Measurements from ENCODE around the gene ZEB1. TPM values are rescaled to one million over a fixed set of nuclear protein-coding genes. Genes with fewer than 3 reads are reported as not detected.

Gene ZEB1
- total RNA-seq, 1 experiment from 2014 or later = 1.4 TPM

DNA sequence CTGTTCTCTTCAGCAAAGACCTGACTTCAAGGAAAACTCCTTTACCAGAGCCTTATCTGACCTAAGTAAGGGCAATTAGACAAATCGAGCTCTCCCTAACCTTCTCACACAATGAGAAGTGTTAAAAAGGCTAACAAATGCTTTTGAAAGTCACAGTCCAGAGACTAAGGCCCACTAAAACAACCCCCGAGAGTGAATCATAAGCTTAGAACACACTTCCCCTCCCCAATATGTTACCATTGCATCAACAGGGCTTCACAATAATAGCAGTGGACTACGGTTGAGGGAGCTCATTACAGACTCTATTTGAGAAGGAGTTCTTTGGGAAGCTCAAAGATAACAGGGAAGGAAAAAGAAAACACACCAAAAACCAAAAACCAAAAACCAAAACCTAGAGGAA lies 28.6 kb upstream of the ZEB1 start:
- ChIA-PET CTCF (no interaction called here), POLR2A (ENCODE audit: unreplicated experiment) (no interaction called here)
- no peak for DNase-seq
- no TSS peak for BruUV-seq (replicated peaks)
- Histone ChIP-seq H3K9me2 (ENCODE audit: insufficient read depth) (no peaks in the 10 kb centered on the region), H3K4me3 (no peak overlapping the region), H3K4me2 (no peak overlapping the region), H3K4me1 (replicated peaks; ENCODE audit: insufficient read depth) (no peaks in the 10 kb centered on the region), H3K79me2 (ENCODE audit: low read depth) (no peaks in the 10 kb centered on the region), H2AFZ (no peak overlapping the region), H4K20me1 (ENCODE audit: insufficient read depth) (no peaks in the 10 kb centered on the region), H3F3A (ENCODE audit: insufficient read depth, low read depth) (no peaks in the 10 kb centered on the region), H3K27ac (no peak overlapping the region), H3K36me3 (ENCODE audit: low read depth) (no peaks in the 10 kb centered on the region), H3K9me3 (ENCODE audit: insufficient read depth, low read depth) (no peaks in the 10 kb centered on the region), H3K27me3 (ENCODE audit: insufficient read depth, low read depth) (no peaks in the 10 kb centered on the region)
- intact Hi-C loops (cut with micrococcal nuclease; ENCODE audit: unreplicated experiment) = no loop called here
- TF ChIP-seq EZH2 (IDR thresholded peaks at IDR 0.05; ENCODE audit: low read depth) = no peak
- TF ChIP-seq, protein P1, sequence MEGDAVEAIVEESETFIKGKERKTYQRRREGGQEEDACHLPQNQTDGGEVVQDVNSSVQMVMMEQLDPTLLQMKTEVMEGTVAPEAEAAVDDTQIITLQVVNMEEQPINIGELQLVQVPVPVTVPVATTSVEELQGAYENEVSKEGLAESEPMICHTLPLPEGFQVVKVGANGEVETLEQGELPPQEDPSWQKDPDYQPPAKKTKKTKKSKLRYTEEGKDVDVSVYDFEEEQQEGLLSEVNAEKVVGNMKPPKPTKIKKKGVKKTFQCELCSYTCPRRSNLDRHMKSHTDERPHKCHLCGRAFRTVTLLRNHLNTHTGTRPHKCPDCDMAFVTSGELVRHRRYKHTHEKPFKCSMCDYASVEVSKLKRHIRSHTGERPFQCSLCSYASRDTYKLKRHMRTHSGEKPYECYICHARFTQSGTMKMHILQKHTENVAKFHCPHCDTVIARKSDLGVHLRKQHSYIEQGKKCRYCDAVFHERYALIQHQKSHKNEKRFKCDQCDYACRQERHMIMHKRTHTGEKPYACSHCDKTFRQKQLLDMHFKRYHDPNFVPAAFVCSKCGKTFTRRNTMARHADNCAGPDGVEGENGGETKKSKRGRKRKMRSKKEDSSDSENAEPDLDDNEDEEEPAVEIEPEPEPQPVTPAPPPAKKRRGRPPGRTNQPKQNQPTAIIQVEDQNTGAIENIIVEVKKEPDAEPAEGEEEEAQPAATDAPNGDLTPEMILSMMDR (conservative IDR thresholded peaks at IDR 0.05) = no peak

DNA sequence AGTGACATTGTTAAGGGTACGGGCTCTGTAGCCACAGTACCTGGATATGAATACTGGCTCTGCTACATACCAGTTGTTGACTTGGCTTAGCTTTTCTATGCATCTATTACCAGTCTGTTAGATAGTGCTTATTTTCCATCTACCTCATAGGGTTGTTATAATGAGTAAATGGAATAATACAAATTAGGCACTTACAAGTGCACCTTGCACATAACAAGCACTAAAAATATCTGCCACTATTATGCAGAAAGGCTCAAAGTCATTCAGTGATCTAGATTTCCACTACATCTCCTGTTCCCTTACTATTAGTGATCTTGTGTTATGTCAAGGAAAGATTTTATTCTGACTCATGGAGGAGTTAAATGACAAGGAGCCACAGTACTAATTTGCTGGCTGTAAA lies 27.9 kb upstream of the ZEB1 start:
- CTCF ChIA-PET = no interaction called here
- H4K20me1 ChIP-seq (ENCODE audit: insufficient read depth) = no peaks in the 10 kb centered on the region
- DNase-seq = no peak
- H2AFZ ChIP-seq = no peak overlapping the region
- H3K36me3 ChIP-seq (ENCODE audit: low read depth) = no peaks in the 10 kb centered on the region
- no peak overlapping the region for H3K27ac ChIP-seq
- H3K9me3 ChIP-seq (ENCODE audit: insufficient read depth, low read depth) = no peaks in the 10 kb centered on the region
- no peak overlapping the region for H3K4me3 ChIP-seq
- H3K4me1 ChIP-seq (replicated peaks; ENCODE audit: insufficient read depth) = no peaks in the 10 kb centered on the region
- POLR2A ChIA-PET (ENCODE audit: unreplicated experiment) = no interaction called here
- no peaks in the 10 kb centered on the region for H3K79me2 ChIP-seq (ENCODE audit: low read depth)
- H3K9me2 ChIP-seq (ENCODE audit: insufficient read depth) = no peaks in the 10 kb centered on the region
- intact Hi-C loops (cut with micrococcal nuclease; ENCODE audit: unreplicated experiment) = no loop called here
- no peak for TF ChIP-seq EZH2 (IDR thresholded peaks at IDR 0.05; ENCODE audit: low read depth)
- TF ChIP-seq, protein P1 (conservative IDR thresholded peaks at IDR 0.05) = no peak
- H3K4me2 ChIP-seq = no peak overlapping the region
- no TSS peak for BruUV-seq (replicated peaks)
- no peaks in the 10 kb centered on the region for H3K27me3 ChIP-seq (ENCODE audit: insufficient read depth, low read depth)
- no peaks in the 10 kb centered on the region for H3F3A ChIP-seq (ENCODE audit: insufficient read depth, low read depth)

DNA sequence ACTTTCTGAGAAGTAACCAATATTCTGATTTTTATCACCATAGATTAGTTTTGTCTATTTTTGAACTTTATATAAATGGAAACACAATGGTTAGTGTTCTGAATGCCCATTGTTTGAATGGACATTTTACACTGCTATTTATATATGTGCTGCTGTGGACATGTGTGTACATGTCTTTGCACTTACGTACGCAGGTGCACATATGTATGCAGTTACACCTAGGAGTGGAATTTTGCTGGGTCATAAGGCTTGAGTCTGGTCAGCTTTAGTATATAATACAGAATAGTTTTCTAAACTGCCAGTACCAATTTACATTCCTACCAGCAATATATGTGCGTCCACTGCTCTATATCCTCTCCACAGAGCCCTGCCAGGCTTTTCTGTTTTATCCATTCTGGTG lies 24.5 kb upstream of the ZEB1 start:
- H3K4me1 ChIP-seq (replicated peaks; ENCODE audit: insufficient read depth) = peaks cover 5% of the 10 kb centered on the region; the same call in 1 of the 2 replicates
- DNase-seq = no peak
- no peaks in the 10 kb centered on the region for H3K36me3 ChIP-seq (ENCODE audit: low read depth)
- H3K27ac ChIP-seq = no peak overlapping the region
- no peaks in the 10 kb centered on the region for H3K27me3 ChIP-seq (ENCODE audit: insufficient read depth, low read depth)
- H3F3A ChIP-seq (ENCODE audit: insufficient read depth, low read depth) = no peaks in the 10 kb centered on the region
- no peak overlapping the region for H3K4me3 ChIP-seq
- H2AFZ ChIP-seq = no peak overlapping the region
- BruUV-seq (replicated peaks) = no TSS peak
- intact Hi-C loops (cut with micrococcal nuclease; ENCODE audit: unreplicated experiment) = no loop called here
- H3K4me2 ChIP-seq = no peak overlapping the region
- no peaks in the 10 kb centered on the region for H3K9me2 ChIP-seq (ENCODE audit: insufficient read depth)
- no peak for TF ChIP-seq EZH2 (IDR thresholded peaks at IDR 0.05; ENCODE audit: low read depth)
- TF ChIP-seq, protein P1 (conservative IDR thresholded peaks at IDR 0.05) = no peak
- no peaks in the 10 kb centered on the region for H3K79me2 ChIP-seq (ENCODE audit: low read depth)
- ChIA-PET POLR2A (ENCODE audit: unreplicated experiment) (no interaction called here), CTCF (no interaction called here)
- H4K20me1 ChIP-seq (ENCODE audit: insufficient read depth) = no peaks in the 10 kb centered on the region
- no peaks in the 10 kb centered on the region for H3K9me3 ChIP-seq (ENCODE audit: insufficient read depth, low read depth)

Data from PC-9 (cell line).